Measurements from ENCODE around the gene DRC7.

GRCh38 chr16:57688987-57689761 is 5.4 kb upstream of the DRC7 start:
- no peak for TF ChIP-seq CTCF (IDR thresholded peaks at IDR 0.05)
- TF ChIP-seq EP300 (IDR thresholded peaks at IDR 0.05) = no peak
